GM18517 (cell line): ENCODE measurements around the gene PLCG2.
"Not testable (repeated sequence)": the region's sequence is repeated elsewhere in the genome, so short reads cannot be mapped to it uniquely, and the experiment has no call there.

Source experiments
- ATAC-seq: cut with Tn5 transposase; IDR thresholded peaks from one replicate; pipeline ENCODE4 v1.9.1; 2021; ENCODE audit warnings: mild to moderate bottlenecking, moderate library complexity; ENCODE audit not compliant: unreplicated experiment

The PLCG2 gene

DNA sequence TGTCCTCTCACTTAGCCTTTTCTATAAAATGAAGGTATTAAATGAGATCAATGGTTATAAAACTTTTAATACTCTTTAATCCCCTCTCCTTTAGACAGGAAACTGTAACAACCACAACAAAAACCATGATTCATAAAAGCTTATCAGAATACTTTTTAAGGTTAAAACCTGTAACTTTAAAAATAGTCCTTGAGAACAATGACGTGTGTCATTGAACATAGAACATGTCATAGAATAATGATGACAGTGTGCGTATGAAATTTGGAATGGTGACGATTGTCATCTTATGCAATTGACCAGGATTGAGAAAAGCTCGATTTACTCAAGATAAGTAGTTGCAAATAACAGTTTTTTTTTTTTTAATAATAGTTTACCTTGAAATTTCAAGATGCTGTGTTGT is 94.1 kb downstream of the PLCG2 start:
- ATAC-seq, result no peak

- peak; percentile 79 for ATAC-seq
Measured at GRCh38 chr16:81873843-81874752, 95.0 kb downstream of the PLCG2 start.

DNA sequence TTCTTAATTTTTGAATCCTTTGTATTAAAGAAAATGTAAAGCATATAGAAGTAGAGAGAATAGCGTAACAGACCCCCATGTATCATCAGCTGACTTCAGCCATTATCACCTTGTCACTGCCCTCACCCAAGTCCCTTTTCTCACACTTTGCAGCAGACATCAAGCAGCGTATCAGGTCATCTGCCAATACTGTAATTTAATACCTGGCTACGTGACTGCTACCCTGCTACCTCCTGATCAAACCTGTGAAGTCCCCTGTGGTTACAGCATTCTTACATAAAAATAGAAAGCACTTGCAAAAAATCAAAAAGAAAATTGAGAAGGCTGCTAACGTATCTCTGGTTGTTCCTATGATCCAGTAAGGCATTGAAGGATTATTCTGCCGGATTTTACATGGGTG is 96.4 kb downstream of the PLCG2 start:
- ATAC-seq, result no peak

- no peak for ATAC-seq
Measured at GRCh38 chr16:81876273-81876900, 97.3 kb downstream of the PLCG2 start.

DNA sequence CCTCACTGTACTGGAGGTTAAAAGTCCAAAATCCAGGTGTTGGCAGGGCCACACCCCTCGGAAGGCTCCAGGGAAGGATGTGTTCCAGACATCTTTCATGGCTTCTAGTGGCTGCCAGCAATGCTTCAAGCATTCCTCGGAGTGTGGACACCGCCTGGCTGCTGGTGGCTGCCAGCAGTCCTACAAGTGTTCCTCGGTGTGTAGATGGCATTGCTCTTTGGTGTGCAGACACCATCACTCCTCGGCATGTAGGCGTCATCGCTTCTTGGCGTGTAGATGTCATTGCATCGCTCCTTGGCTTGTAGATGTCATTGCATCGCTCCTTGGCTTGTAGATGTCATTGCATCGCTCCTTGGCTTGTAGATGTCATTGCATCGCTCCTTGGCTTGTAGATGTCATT is 98.4 kb downstream of the PLCG2 start:
- ATAC-seq, result not testable (repeated sequence)

GRCh38 chr16:81878529-81878928 is 99.4 kb downstream of the PLCG2 start:
- ATAC-seq, result no peak

GRCh38 chr16:81879625-81880024 is 100.5 kb downstream of the PLCG2 start:
- no peak for ATAC-seq

DNA sequence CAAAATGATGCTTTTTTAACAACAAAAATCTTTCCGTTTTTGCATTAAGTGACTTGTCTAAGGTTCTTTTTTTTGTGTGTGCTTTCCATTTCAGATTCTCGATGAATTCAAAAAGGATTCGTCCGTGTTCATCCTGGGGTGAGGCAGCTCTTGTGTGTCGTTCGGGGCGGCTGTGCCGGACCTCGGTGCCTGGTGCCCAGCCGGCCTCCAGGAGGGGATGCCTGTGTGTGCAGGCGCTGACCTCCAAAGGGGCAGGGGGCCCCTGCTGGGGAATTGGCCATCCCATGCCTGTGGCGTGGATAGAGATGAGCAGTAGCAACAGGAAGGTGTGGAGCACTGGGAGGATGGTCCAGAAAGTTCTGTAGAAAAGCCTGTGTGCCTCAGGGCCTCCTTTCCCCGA is 101.7 kb downstream of the PLCG2 start:
- no peak for ATAC-seq

DNA sequence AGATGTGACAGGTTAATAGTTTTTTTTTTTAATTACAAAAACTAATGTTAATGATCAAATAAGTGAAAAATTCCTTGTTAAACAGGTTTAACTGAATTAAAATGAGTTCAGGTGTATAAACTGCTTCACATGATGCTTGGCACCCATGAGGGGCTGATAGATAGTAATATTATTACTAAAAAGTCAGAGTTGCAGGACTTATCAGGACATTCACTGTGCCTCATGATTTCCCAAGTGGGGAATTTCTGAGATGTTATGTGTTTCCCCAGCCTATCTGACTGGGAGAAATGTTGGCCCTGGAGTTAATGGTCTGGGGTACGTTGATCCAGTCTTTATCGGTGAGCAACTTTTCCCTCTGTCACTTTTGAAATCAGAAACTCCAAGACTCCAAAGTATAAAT is 102.1 kb downstream of the PLCG2 start:
- ATAC-seq, result no peak

- ATAC-seq, result no peak
Measured at GRCh38 chr16:81882559-81882958, 103.5 kb downstream of the PLCG2 start.

DNA sequence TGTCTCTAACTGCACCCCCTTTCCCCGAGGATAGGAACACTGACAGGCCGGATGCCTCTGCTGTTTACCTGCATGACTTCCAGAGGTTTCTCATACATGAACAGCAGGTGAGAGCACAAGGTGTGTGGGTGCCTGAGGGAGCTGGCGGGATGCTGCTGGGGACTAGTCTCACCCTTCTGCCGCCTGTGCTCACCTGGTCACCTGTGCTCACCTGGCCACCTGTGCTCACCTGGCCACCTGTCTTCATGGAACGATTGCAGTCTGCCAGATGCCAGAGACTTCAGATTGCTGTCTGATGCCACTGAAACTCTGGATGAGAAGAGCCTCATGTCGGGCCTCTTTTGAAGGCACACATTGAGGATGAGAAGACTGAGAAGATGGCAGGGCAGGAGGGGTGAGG is 104.1 kb downstream of the PLCG2 start:
- no peak for ATAC-seq

GRCh38 chr16:81885976-81886586 is 107.0 kb downstream of the PLCG2 start:
- no peak for ATAC-seq

GRCh38 chr16:81888520-81889394 is 109.7 kb downstream of the PLCG2 start:
- no peak for ATAC-seq

GRCh38 chr16:81891736-81892364 is 112.8 kb downstream of the PLCG2 start:
- no peak for ATAC-seq

DNA sequence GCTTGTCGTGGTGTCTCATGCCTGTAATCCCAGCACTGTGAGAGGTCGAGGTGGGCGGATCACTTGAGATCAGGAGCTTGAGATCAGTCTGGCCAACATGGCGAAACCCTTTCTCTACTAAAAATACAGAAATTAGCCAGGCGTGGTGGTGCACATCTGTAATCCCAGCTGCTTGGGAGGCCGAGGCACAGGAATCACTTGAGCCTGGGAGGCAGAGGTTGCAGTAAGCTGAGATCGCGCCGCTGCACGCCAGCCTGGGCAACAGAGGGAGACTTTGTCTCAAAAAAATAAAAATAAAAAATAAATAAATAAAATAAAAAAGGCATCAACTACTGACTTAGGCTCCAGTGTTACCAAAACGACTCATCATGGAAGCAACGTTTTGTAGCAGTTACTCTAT is 115.5 kb downstream of the PLCG2 start:
- ATAC-seq, result no peak

GRCh38 chr16:81896902-81897301 is 117.8 kb downstream of the PLCG2 start:
- ATAC-seq, result no peak

DNA sequence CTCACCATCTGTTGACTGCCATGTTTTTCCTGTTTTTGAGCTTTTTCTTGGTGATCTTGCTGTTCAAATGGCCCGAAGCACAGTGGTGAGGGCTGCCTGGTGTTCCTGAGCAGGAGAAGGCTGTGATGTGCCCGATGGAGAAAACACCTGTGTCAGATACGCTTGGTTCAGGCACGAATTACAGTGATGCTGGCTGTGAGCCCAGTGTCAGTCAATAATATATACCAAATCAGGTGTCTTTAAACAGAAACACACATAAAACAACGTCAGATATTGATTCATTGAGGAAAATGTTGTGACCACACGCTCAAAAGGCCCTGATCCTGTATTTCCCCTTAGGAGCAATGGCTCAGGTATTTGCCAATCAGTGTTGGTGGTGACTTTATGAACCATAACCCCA is 120.5 kb downstream of the PLCG2 start:
- ATAC-seq, result no peak

DNA sequence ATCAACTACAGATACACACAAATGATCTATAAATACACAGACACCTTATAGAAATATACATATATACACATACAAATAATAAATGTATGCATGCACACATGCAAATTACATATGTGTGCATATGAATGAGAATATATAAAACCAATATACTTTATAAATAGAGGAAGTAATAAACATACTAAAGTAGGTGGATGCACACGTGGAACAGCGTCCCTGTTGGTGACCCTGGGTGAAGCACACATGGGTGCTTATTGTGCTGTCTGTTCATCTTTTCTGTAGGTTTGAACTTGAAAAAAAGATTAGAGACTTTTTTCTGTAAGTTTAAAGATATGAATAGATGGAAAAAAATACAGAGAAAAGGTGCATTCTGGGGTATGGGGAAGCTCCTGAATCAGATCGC is 120.9 kb downstream of the PLCG2 start:
- no peak for ATAC-seq

DNA sequence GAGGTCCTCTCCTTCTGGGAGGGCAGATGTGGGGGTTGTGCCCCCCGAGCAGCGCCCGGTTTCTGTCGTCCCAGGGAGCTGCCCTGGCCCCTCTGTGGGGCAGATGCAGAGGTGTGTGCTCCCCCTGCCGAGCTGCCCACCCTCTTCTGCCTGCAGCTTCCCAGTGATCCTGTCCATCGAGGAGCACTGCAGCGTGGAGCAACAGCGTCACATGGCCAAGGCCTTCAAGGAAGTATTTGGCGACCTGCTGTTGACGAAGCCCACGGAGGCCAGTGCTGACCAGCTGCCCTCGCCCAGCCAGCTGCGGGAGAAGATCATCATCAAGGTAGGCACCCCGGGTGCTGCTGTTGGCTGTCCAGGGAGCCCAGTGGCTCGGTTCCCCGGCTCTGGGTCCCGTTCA is 121.4 kb downstream of the PLCG2 start:
- no peak for ATAC-seq

DNA sequence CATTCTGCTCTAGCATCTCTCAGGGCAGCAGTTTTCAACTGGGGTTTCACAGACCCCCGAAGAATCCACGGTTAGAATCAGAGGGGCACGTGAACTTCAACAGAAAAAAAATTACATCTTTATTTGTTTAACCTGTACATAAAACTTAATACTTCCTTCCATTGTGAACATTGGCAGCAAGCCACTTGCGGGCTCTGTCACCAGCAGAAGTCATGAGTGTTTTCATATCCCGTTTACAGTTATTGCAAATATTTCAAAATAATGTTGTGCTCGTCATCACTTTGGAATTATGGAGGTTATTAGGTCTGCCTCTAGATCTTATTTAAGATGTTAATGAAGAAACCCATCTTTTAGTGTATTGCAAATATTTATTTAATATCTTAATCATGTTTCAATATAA is 122.4 kb downstream of the PLCG2 start:
- ATAC-seq, result no peak

- no peak for ATAC-seq
Measured at GRCh38 chr16:81902025-81902424, 122.9 kb downstream of the PLCG2 start.
